WTC11 (cell line): ENCODE data around the gene MOB3B.

Experiments
- CTCF ChIP-seq: fragments of 200-600 bp; IDR thresholded peaks from 2 replicates; pipeline ENCODE4 v1.8.0; 2022; ENCODE audit warnings: antibody characterized with exemption
- ETV6 ChIP-seq: sonication (generic); formaldehyde crosslinking; IDR thresholded peaks from 2 replicates; pipeline ENCODE4 v1.8.1; 2022; ENCODE audit warnings: mild to moderate bottlenecking, missing genetic modification reagents
- RELA ChIP-seq: sonication (generic); formaldehyde crosslinking; IDR thresholded peaks from 2 replicates; pipeline ENCODE4 v1.8.1; 2022; ENCODE audit warnings: missing genetic modification reagents, mild to moderate bottlenecking, borderline replicate concordance
- ZNF121 ChIP-seq: sonication (generic); formaldehyde crosslinking; IDR thresholded peaks from 2 replicates; pipeline ENCODE4 v1.8.0; 2023; ENCODE audit warnings: missing genetic modification reagents

GRCh38 chr9:27538647-27539046, 9.0 kb upstream of the MOB3B start:
- TF ChIP-seq ETV6 (CRISPR knock-in tag) = no peak
- no peak for TF ChIP-seq ZNF121
- TF ChIP-seq CTCF = no peak
- TF ChIP-seq RELA (CRISPR knock-in tag) = no peak
